Activated gamma-delta T cell treated with anti-CD3 and anti-CD28 coated beads, Interleukin-2, amount 50 U/mL, for 16 hours (primary cell): ENCODE results near the gene DRC7.
"Not testable (repeated sequence)": the region's sequence is repeated elsewhere in the genome, so short reads cannot be mapped to it uniquely, and the experiment has no call there.

ENCODE experiments used
- DNase-seq: peaks from one replicate; pipeline ENCODE4 v3.0.0-alpha.2; 2020; ENCODE audit warnings: low read depth

DRC7 gene

DNA sequence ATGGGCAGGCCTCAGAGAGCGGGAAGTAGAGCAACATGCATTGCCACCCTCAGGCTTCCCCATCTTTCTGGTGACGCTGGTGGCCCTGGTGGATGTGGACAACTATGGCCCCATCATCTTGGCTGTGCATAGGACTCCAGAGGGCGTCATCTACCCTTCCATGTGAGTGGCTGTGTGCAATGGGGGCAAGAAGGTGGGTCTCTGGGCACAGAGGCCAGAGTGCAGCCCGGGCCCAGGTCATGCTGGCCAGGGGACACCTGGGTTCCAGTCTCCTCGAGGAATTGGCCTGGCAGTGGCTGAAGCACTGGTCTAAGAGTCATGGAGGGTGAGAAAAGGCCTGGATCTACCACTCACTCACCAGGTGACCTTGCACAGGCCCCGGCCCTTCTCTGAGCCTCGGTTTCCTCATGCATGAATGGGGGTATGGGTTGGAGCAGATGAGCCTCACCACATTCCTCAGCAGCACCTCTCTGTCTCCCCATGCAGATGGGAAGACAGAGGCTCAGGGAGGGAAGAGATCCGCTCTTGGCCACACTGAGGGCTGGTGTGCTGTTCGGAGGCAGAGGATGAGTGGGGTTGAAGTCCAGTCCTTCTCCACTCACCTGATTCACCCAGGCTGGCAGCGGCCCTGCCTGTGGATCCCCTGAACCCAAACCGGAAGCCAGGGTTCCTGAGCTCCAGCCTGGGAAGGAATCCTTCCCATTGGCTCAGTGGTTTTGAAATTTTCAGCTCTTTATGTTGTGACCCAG lies 33.7 kb upstream of the DRC7 start:
- DNase-seq, result no peak

DNA sequence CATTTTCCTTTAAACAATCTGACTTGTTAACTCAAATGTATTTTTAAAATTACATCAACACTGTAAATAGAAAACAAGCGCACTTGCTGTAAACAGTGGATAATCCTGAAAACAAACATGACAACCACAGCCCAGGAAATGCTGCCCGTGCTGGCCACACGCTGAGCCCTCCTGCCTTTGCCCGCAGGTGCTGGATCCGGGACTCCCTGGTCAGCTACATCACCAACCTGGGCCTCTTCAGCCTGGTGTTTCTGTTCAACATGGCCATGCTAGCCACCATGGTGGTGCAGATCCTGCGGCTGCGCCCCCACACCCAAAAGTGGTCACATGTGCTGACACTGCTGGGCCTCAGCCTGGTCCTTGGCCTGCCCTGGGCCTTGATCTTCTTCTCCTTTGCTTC lies 33.1 kb upstream of the DRC7 start:
- DNase-seq, result no peak

DNA sequence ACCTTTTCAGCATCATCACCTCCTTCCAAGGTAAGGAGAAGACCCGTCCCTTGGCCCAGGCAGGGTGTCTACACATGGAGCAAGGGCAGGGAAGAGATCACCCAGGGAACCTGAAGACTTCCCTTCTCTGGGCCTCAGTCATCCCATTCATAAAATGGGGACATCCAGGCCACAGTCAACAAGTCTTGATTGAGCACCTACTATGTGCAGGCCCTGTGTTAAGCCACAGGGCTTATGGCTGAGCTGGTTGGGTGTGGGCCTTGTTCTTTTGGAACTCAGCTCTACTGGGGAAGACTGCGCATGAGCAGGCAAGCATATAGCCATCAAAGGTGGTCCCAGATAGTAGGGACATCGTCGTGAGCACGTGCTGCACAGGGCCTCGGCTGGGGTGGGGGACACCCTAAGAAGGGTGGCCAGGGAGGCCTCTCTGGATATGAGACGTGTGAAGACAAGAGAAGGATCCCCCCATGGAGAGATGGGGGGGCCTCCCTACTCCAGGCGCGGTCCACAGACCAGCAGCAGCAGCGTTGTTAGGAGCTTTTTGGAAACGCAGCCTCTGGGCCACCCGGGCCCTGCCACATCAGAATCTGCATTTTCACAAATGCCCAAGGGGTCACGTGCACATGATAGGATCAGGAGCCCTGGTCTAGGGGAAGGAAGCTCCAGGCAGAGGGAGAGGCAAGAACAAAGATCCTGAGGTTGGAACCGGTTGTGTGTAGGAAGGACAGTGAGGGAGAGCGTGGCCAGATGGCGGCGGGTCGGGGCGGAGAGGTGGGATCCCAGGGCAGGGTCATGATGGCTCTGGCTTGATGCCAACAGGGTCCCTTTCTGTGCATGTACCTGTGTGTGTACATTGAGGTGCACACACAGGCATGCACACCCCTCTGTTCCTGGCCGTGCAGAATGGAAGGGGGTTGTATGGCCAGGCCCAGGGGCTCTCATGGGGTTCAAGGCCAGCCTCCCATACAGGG lies 32.4 kb upstream of the DRC7 start:
- no peak for DNase-seq

DNA sequence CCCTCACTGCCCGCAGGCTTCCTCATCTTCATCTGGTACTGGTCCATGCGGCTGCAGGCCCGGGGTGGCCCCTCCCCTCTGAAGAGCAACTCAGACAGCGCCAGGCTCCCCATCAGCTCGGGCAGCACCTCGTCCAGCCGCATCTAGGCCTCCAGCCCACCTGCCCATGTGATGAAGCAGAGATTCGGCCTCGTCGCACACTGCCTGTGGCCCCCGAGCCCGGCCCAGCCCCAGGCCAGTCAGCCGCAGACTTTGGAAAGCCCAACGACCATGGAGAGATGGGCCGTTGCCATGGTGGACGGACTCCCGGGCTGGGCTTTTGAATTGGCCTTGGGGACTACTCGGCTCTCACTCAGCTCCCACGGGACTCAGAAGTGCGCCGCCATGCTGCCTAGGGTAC lies 31.2 kb upstream of the DRC7 start:
- DNase-seq, result no peak

DNA sequence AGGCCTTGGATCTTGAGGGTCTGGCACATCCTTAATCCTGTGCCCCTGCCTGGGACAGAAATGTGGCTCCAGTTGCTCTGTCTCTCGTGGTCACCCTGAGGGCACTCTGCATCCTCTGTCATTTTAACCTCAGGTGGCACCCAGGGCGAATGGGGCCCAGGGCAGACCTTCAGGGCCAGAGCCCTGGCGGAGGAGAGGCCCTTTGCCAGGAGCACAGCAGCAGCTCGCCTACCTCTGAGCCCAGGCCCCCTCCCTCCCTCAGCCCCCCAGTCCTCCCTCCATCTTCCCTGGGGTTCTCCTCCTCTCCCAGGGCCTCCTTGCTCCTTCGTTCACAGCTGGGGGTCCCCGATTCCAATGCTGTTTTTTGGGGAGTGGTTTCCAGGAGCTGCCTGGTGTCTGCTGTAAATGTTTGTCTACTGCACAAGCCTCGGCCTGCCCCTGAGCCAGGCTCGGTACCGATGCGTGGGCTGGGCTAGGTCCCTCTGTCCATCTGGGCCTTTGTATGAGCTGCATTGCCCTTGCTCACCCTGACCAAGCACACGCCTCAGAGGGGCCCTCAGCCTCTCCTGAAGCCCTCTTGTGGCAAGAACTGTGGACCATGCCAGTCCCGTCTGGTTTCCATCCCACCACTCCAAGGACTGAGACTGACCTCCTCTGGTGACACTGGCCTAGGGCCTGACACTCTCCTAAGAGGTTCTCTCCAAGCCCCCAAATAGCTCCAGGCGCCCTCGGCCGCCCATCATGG lies 30.5 kb upstream of the DRC7 start:
- DNase-seq, result no peak

DNA sequence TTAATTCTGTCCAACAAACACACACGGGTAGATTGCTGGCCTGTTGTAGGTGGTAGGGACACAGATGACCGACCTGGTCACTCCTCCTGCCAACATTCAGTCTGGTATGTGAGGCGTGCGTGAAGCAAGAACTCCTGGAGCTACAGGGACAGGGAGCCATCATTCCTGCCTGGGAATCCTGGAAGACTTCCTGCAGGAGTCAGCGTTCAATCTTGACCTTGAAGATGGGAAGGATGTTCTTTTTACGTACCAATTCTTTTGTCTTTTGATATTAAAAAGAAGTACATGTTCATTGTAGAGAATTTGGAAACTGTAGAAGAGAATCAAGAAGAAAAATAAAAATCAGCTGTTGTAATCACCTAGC lies 30.0 kb upstream of the DRC7 start:
- no peak for DNase-seq

DNA sequence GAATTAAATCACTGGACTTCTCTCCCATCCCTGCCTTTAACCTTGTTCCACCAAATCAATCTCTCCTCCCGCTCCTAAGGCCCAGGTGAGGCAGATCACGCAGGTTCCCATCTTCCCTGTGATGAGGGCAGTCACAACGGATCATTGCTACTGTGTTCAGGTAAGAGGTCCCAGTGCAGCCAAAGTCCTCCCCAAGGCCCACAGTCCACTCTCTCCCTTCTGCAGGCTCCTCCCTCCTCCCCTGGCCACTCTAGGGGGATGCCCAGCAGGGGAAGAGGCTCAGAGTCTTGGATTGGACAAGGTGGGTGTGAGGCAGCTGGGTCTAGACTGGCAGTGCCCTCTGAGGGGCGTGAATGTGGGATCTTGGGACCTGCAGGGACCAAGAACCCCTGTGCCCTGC lies 29.1 kb upstream of the DRC7 start:
- DNase-seq, result no peak

DNA sequence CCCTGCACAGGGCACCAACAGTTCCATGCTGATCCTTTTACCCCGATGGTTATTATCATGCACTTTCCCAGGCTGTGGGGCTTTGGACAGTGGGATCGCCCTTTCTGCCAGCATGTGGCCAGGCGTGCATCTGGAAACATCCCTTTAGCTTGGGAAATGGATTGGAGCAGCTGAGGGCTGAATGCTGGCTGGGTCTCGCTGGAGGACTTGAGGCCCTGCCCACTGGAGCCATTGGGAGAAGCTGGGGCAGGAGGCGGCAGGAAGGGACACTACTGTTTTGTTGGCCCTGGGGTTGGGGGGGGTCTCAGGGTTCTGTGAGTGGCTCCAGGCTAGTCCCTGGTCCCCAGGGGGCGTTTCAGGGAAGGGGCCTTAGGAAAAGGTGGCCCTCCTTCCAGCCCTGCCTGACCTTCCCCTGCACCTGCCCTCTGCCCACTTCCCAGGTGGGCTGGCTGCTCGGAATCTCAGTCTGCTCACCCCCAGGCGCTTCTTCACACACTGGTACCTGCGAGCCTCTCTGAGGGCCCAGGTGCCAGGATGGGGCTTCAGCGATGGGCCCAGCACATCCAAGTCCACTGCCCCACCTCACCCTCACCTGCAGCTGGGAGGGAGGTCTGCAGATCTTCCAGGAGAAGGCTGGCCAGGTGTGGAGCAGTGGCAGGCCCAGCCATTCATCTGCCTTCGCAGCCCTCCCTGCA lies 28.1 kb upstream of the DRC7 start:
- DNase-seq, result no peak

DNA sequence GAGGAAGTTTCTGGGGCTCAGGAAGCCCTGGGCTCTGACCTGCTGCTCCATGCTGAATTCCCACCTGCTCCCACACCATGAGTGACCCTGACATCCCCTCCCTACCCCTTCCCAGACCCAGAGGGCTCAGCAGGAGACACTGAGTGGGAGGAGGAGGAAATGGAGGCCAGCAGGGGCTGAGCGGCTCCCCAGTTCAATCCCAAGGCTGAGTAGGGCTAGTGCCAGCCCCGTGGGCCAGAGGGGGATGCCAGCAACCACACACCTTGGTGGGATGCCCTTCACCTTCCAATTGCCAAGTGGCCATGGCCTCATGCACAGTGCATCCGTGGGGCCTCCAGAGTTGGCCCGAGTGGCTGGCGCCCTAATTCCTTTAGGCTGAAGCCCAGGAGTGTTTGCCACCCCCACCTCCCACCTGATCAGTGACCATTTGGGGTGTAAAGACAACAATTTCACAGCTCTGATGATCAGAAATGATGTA lies 27.5 kb upstream of the DRC7 start:
- DNase-seq, result no peak

DNA sequence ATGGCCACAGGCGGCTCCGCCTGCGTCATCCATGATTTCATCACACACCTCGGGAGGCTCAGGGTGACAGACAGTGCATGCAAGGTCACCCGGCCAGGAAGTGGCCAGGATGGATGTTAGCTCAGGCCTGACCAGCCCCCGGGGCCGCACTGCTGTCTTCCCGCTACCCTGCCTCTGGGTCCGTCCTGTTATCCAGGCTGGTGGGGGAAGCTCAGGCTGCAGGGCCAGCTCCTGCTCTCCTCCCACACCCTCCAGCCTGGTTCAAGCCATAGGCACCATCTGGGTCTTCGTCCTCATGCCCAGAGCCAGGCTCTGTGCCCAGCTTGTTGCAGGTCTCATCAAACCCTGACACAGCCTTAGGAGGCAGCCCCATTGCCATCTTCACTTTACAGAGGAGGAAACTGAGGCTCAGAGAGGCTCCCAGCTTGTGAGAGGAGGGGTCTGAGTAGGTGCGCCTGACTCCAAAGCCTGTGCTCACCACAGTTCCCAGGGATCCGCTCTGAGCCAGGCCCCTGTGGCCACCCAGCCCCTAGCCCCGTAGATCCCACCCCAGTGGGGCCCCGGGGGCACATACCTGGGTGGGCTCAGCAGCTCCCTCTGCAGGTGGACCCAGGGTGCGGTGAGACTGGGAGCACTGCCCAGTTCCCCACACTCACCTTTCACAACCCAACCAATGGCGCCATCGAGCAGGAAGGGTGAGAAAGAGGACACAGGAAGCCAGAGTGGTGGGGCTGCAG lies 26.9 kb upstream of the DRC7 start:
- no peak for DNase-seq

DNA sequence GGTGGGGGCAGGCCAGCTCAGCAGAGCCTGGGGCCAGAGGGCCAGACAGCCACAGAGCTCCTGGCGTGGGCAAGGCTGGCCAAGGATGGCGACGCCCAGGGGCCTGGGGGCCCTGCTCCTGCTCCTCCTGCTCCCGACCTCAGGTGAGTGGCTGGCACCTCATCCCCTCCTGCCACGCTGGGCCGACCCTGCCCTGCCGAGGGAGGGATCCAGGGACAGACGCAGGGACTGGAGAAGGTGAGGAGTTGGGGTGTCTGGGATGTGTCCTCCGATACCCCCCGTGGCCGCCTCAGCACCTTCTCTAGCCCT lies 26.4 kb upstream of the DRC7 start, which contains the start of gene ADGRG3:
Gene ADGRG3, plus strand, starts transcription at position 44 of the 309 bp plus-strand sequence. Its CDS starts 42 bp downstream, at position 86.
- no peak for DNase-seq

DNA sequence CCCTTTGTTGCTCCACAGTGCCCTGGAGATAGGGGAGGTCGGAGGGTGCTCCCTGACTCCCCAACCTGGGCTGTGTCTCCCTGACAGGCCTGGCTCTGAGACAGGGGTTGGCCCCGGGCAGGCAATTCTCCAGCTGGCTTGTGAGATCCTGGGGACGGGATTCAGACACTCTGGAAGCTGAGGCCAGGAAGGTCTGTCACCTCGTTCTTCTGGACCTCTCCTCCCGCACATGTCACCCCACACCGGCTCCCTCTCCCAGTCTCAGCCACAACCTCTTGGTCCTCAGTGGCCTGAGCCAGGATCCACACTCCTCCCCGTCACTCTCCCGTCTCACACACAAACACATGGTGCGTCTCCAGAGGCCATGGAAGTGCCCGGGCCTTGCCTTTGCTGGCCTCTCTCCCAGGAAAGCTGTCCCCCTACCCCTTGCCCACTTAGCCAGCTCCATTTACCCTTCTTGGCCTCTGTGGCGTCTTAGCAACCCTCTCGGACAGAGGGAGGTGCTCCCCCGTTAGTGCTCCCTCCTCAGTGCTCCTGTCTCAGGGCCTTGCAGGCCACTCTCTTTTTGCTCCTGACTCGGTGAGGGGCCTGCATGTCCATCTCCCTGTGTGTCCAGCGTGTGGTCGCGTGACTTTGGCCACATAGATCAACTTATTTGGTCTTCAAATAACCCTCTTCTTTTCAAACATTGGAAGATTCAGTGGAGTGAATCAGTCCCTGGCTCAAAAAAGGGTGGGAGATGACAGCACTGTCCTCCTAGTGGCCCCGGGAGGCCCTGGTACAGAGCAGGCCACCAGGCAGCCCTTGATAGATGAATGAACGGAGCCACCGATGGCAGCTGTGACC lies 25.8 kb upstream of the DRC7 start:
- no peak for DNase-seq

DNA sequence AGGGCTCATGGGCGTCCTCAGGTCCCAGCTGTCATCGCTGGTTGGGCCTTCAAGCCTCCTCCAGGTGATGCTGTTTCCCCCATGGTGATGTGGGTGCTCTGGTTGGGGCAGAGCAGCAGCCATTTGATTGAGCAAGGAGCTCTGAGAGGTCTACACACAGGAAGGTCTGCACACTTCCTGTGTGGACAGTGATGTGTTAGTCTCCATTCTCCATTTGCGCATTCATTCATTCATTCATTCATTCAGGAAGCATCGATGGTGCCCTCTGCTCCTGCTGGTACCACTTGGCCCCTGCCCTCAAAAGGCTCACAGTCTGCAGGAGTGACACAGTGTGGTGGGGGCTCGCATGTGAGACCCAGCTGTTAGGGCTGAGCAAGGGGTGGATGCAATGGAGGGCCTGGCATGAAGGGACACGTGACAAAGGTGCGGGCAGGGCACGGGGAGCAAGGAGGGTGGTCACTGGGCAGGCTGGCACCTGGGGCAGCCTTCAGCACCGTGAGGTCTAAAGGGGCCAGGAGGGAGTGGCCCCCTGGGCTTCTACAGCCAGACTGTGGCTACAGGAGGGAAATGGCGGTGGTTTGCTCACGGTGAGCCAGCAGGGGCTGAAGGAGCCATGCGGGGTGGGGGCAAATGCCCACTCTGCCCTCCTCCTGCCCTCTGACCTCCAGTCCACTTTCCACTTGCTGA lies 25.0 kb upstream of the DRC7 start:
- no peak for DNase-seq

DNA sequence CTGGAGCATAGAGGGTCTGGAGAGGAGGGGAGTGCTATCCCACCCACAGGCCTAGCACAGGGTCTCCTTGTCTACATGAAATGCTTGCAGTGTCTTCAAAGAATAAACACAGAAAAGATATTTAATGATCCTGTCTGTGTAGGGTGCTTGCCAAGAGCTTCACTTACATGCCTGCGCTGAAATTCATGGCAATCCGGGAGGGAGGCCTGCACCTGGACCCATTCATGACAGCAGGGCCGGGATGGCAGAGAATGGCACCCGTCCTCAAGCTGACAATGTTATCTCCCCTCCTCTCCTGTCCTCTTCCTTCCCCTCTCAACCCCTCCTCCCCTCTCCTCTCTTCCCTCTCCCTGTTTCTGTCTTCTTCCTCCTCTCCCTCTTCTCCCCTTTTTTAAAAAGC lies 24.4 kb upstream of the DRC7 start:
- DNase-seq, result no peak

DNA sequence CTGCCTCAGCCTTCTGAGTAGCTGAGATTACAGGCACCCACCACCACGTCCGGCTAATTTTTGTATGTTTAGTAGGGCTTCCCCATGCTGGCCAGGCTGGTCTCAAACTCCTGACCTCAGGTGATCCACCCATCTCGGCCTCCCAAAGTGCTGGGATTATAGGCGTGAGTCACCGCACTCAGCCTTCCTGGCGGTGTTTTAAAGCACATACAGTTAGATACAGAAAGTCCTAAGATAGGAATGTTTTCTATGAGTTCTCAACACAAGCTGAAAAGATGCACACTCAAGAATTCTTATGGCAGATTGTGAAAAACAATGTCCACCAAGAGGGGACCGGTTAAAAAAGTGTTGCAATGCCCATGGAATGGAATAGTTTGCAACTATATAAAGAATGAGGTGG lies 23.2 kb upstream of the DRC7 start:
- not testable (repeated sequence) for DNase-seq

DNA sequence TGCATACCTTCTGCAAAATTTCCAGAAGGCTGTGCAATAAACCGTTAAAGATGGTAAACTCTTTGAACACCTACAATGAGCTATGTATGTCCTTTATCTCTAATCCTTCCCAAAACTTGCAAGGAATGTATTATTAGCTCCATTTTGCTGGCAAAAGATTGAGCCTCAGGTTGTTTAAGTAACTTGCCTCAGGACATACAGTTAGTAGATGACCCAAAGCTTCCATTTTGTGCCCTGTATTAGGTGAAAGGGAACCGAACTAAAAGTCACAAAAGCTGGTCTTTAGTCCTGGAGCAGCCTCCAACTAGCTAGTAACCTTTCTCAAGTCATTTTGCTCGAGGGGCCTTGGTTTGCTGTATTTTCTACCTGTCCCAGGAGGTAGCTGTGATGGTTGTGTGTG lies 22.2 kb upstream of the DRC7 start:
- DNase-seq, result no peak

DNA sequence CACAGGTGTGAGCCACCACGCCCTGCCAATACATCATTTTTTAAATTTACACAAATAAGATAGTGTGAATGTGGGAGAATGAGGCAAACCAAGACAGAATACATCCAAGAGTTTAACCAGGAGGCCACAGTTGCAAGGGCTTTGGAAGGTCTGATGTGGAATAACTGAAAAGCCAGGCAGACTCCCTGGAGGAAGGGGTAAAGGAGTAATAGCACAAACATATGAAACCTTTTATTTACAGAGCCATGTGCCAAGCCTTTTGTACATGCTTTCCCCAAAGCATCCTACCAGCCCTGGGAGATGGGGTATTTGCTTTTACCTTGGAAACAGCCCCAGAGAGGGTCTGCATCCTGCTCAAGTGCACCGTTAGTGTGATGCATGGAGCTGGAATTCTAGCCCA lies 21.8 kb upstream of the DRC7 start:
- no peak for DNase-seq

DNA sequence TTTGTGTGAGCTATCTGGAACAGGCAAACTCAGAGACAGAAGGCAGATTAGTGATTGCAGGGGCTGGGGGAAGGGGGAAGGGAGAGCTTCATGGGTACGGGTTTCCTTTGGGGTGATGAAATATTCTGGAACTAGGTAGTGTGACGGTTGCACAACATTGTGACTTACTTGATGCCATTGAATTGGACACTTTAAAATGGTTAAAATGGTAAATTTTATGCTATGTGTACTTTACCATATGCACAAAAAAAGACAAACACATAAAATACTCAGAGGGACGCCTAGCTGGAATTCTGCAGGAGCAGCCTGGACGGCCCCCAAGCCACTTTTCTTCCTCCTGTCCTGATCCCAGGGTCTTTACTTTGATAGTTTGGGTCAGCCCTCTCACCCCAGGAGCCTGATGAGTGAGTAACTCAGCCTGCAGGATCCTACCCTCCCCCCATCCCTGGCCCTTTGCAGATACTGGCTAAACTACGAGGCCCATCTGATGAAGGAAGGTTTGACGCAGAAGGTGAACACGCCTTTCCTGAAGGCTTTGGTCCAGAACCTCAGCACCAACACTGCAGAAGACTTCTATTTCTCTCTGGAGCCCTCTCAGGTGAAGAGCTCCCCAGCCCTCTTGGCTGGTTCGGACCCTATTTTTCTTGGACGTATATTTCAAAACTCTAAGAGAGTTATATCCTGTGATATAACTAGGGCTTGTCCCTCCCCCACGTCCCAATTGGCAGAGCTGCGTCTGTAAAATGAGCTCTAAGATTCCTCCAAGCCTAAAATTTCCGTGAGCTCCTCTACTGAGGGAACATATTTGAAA lies 18.7 kb upstream of the DRC7 start:
- no peak for DNase-seq

DNA sequence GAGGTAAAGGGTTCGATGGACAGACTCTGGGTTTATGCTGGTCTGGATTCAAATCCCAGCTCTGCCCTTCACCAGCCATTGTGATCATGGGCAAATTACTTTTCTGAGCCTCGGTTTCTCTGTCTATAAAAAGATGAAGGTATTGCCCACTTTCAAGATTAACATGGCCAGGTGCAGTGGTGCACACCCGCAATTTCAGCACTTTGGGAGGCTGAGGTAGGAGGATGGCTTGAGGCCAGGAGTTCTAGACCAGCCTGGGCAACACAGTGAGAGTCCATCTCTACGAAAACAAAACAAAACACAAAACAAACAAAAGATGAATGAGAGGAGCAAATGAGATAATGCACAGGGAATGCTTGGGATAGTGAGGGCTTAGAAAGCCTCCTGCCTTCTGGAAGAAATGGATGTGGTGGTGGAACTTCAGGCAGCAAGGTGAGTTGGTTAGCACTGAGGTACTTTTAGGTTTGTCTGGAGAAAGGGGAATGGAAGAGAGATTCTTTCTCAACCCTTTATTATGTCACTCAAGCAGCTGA lies 18.0 kb upstream of the DRC7 start:
- DNase-seq, result no peak
